WTC11 (cell line): ENCODE measurements around the gene CBX7.

Source experiments
- CTCF ChIP-seq: fragments of 200-600 bp; IDR thresholded peaks from 2 replicates; pipeline ENCODE4 v1.8.0; 2022; ENCODE audit warnings: antibody characterized with exemption
- E2F5 ChIP-seq: sonication (generic); formaldehyde crosslinking; IDR thresholded peaks from 2 replicates; pipeline ENCODE4 v1.8.1; 2022; ENCODE audit warnings: mild to moderate bottlenecking, moderate library complexity, missing genetic modification reagents
- ERG ChIP-seq: fragments of 250-450 bp; sonication (Bioruptor Pico); IDR thresholded peaks from 2 replicates; pipeline ENCODE4 v1.8.0; 2021; ENCODE audit warnings: mild to moderate bottlenecking
- GRHL2 ChIP-seq: fragments of 250-450 bp; sonication (Bioruptor Pico); IDR thresholded peaks from 2 replicates; pipeline ENCODE4 v1.8.0; 2022; ENCODE audit warnings: mild to moderate bottlenecking, moderate library complexity; ENCODE audit not compliant: insufficient replicate concordance, severe bottlenecking
- KAT7 ChIP-seq: sonication (generic); formaldehyde crosslinking; IDR thresholded peaks from 2 replicates; pipeline ENCODE4 v1.8.1; 2023; ENCODE audit warnings: missing genetic modification reagents, mild to moderate bottlenecking, borderline replicate concordance
- NFE2L1 ChIP-seq: sonication (generic); formaldehyde crosslinking; IDR thresholded peaks from 2 replicates; pipeline ENCODE4 v1.8.1; 2023; ENCODE audit warnings: missing genetic modification reagents
- NR2C2 ChIP-seq: sonication (generic); formaldehyde crosslinking; IDR thresholded peaks from 2 replicates; pipeline ENCODE4 v1.8.0; 2022; ENCODE audit warnings: mild to moderate bottlenecking, missing genetic modification reagents
- NR3C1 ChIP-seq: sonication (generic); formaldehyde crosslinking; conservative IDR thresholded peaks from 2 replicates; pipeline ENCODE4 v1.8.1; 2023; ENCODE audit warnings: low read depth, mild to moderate bottlenecking, missing genetic modification reagents
- PRRX2 ChIP-seq: fragments of 250-450 bp; sonication (Bioruptor Pico); IDR thresholded peaks from 2 replicates; pipeline ENCODE4 v1.8.0; 2021; ENCODE audit warnings: mild to moderate bottlenecking
- TCF7 ChIP-seq: sonication (generic); formaldehyde crosslinking; IDR thresholded peaks from 2 replicates; pipeline ENCODE4 v1.8.0; 2022; ENCODE audit warnings: mild to moderate bottlenecking, low read depth, missing genetic modification reagents, moderate library complexity
- TEAD4 ChIP-seq: sonication (generic); formaldehyde crosslinking; IDR thresholded peaks from 2 replicates; pipeline ENCODE4 v1.8.0; 2022; ENCODE audit warnings: mild to moderate bottlenecking, missing genetic modification reagents
- TF ChIP-seq, protein P1 (sequence below): sonication (generic); formaldehyde crosslinking; IDR thresholded peaks from 2 replicates; pipeline ENCODE4 v1.8.1; 2022; ENCODE audit warnings: low read depth, mild to moderate bottlenecking, moderate library complexity, missing genetic modification reagents, borderline replicate concordance
- TF ChIP-seq, protein P2 (sequence below): sonication (generic); formaldehyde crosslinking; IDR thresholded peaks from 2 replicates; pipeline ENCODE4 v1.8.1; 2023; ENCODE audit warnings: mild to moderate bottlenecking, missing genetic modification reagents, borderline replicate concordance
- TF ChIP-seq, protein P3 (sequence below): sonication (generic); formaldehyde crosslinking; IDR thresholded peaks from 2 replicates; pipeline ENCODE4 v1.8.1; 2023; ENCODE audit warnings: mild to moderate bottlenecking, moderate library complexity, missing genetic modification reagents

DNA sequence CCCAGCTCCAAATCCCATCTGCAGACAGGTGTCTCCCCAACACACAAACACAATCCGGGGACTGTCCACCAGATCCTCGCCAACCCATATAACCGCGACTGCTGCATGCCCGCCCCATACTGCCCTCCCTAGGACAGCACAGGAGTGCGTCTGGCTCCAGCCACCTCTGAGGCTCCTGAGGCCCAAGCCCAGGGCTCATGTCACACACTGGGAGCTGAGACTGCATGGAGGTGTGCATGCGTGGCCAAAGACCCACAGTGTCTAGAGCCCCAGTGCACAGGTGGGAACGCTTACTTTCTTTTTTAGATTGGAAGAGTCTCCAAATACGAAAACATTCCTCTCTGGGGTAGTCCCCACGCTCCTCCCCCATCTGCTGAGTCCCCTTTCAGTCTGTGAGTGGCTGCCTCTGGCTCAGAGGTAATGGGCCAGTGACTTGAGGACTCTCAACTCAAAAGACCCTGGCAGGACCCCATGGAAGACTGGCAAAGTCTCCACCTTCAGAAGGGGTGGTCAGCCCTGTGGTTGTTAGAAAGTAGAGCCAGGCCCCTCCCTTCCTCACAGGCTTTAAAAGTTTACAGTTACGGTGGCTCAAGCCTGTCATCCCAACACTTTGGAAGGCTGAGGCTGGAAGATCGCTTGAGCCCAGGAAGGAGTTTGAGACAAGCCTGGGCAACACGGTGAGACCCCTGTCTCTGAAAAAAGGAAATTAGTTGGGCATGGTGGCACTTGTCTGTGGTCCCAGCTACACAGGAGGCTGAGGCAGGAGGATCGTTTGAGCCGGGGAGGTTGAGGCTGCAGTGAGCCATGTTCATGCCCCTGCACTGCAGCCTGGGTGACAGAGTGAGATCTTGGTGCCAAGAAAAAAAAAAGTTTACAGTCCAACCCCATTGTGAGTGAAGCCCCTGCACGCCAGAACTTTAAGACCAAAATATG, 2.3 kb downstream of the CBX7 start:
- TF ChIP-seq CTCF, result no peak
- no peak for TF ChIP-seq GRHL2 (CRISPR knock-in tag)
- TF ChIP-seq ERG, result no peak
- no peak for TF ChIP-seq TCF7
- TF ChIP-seq PRRX2, result no peak
- TF ChIP-seq KAT7 (CRISPR knock-in tag), result no peak
- no peak for TF ChIP-seq NFE2L1 (CRISPR knock-in tag)
- TF ChIP-seq TEAD4 (CRISPR knock-in tag), result no peak
- TF ChIP-seq, protein P1, sequence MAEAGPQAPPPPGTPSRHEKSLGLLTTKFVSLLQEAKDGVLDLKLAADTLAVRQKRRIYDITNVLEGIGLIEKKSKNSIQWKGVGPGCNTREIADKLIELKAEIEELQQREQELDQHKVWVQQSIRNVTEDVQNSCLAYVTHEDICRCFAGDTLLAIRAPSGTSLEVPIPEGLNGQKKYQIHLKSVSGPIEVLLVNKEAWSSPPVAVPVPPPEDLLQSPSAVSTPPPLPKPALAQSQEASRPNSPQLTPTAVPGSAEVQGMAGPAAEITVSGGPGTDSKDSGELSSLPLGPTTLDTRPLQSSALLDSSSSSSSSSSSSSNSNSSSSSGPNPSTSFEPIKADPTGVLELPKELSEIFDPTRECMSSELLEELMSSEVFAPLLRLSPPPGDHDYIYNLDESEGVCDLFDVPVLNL (CRISPR knock-in tag), result no peak
- no peak for TF ChIP-seq NR2C2
- TF ChIP-seq, protein P2, sequence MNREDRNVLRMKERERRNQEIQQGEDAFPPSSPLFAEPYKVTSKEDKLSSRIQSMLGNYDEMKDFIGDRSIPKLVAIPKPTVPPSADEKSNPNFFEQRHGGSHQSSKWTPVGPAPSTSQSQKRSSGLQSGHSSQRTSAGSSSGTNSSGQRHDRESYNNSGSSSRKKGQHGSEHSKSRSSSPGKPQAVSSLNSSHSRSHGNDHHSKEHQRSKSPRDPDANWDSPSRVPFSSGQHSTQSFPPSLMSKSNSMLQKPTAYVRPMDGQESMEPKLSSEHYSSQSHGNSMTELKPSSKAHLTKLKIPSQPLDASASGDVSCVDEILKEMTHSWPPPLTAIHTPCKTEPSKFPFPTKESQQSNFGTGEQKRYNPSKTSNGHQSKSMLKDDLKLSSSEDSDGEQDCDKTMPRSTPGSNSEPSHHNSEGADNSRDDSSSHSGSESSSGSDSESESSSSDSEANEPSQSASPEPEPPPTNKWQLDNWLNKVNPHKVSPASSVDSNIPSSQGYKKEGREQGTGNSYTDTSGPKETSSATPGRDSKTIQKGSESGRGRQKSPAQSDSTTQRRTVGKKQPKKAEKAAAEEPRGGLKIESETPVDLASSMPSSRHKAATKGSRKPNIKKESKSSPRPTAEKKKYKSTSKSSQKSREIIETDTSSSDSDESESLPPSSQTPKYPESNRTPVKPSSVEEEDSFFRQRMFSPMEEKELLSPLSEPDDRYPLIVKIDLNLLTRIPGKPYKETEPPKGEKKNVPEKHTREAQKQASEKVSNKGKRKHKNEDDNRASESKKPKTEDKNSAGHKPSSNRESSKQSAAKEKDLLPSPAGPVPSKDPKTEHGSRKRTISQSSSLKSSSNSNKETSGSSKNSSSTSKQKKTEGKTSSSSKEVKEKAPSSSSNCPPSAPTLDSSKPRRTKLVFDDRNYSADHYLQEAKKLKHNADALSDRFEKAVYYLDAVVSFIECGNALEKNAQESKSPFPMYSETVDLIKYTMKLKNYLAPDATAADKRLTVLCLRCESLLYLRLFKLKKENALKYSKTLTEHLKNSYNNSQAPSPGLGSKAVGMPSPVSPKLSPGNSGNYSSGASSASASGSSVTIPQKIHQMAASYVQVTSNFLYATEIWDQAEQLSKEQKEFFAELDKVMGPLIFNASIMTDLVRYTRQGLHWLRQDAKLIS (CRISPR knock-in tag), result no peak
- TF ChIP-seq NR3C1 (CRISPR knock-in tag), result no peak
- TF ChIP-seq, protein P3, sequence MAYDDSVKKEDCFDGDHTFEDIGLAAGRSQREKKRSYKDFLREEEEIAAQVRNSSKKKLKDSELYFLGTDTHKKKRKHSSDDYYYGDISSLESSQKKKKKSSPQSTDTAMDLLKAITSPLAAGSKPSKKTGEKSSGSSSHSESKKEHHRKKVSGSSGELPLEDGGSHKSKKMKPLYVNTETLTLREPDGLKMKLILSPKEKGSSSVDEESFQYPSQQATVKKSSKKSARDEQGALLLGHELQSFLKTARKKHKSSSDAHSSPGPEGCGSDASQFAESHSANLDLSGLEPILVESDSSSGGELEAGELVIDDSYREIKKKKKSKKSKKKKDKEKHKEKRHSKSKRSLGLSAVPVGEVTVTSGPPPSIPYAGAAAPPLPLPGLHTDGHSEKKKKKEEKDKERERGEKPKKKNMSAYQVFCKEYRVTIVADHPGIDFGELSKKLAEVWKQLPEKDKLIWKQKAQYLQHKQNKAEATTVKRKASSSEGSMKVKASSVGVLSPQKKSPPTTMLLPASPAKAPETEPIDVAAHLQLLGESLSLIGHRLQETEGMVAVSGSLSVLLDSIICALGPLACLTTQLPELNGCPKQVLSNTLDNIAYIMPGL (CRISPR knock-in tag), result no peak
- TF ChIP-seq E2F5 (CRISPR knock-in tag), result no peak
